ENCODE results near the gene NEDD4. TPM values are rescaled to one million over a fixed set of nuclear protein-coding genes. Genes with fewer than 3 reads are reported as not detected.
"Not testable (repeated sequence)": the region's sequence is repeated elsewhere in the genome, so short reads cannot be mapped to it uniquely, and the experiment has no call there.

Gene NEDD4
- total and polyA plus RNA-seq, 7 donors: 3.2 to 28.6 (median 19.4) TPM

DNA sequence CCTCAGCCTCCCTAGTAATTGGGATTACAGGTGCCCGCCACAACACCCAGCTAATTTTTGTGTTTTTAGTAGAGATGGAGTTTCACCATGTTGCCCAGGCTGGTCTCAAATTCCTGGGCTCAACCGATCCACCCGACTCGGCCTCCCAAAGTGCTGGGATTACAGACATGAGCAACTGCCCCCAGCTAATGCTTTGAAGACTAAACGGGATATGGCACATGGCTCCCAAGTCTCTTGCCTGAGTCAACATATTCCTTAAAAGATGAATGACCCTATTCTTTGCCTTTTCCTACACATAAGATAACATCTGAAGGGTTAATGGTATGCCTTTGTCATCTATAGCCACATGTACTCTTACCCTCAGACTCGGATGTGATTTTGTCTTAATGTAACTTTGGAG, 38.4 kb upstream of the NEDD4 start:
- H3K4me3 ChIP-seq: no peak overlapping the region
- TF ChIP-seq EP300 (IDR thresholded peaks at IDR 0.05) (no peak), POLR2AphosphoS5 (IDR thresholded peaks at IDR 0.05) (no peak), POLR2A (IDR thresholded peaks at IDR 0.05) (no peak)
- TF ChIP-seq, protein P1, sequence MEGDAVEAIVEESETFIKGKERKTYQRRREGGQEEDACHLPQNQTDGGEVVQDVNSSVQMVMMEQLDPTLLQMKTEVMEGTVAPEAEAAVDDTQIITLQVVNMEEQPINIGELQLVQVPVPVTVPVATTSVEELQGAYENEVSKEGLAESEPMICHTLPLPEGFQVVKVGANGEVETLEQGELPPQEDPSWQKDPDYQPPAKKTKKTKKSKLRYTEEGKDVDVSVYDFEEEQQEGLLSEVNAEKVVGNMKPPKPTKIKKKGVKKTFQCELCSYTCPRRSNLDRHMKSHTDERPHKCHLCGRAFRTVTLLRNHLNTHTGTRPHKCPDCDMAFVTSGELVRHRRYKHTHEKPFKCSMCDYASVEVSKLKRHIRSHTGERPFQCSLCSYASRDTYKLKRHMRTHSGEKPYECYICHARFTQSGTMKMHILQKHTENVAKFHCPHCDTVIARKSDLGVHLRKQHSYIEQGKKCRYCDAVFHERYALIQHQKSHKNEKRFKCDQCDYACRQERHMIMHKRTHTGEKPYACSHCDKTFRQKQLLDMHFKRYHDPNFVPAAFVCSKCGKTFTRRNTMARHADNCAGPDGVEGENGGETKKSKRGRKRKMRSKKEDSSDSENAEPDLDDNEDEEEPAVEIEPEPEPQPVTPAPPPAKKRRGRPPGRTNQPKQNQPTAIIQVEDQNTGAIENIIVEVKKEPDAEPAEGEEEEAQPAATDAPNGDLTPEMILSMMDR (IDR thresholded peaks at IDR 0.05): no peak
- no peaks in the 10 kb centered on the region for H3K27me3 ChIP-seq
- H3K9me3 ChIP-seq: no peaks in the 10 kb centered on the region
- H3K36me3 ChIP-seq: no peaks in the 10 kb centered on the region
- no peak for DNase-seq
- no peak overlapping the region for H3K27ac ChIP-seq
- WGBS, 2 donors: 86 to 90% methylated on average over 6 of the region's 6 CpGs
- no peaks in the 10 kb centered on the region for H3K4me1 ChIP-seq
- intact Hi-C loops (cut with DNase I): no loop called here

DNA sequence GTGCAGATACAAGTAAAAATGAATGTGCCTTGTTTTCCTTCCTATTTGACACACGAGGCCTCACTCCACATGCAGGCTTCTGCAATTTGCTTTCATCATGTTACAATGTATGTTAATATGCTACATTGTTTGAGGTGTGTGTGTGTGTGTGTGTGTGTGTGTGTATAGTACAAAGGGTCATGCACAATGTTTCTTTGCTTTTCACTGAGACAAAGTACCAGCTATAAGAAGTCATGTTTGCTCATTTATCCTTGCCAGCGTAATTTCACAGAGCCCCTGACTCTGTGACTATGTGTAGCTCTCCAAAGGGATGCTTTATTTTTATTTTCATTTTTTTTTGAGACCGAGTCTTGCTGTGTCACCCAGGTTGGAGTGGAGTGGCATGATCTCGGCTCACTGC, 38.0 kb upstream of the NEDD4 start:
- 80 to 81% methylated on average over 4 of the region's 4 CpGs for WGBS, 2 donors
- H3K27me3 ChIP-seq: no peaks in the 10 kb centered on the region
- no peak overlapping the region for H3K27ac ChIP-seq
- no peaks in the 10 kb centered on the region for H3K36me3 ChIP-seq
- no peaks in the 10 kb centered on the region for H3K9me3 ChIP-seq
- DNase-seq: no peak
- intact Hi-C loops (cut with DNase I): no loop called here
- H3K4me3 ChIP-seq: no peak overlapping the region
- TF ChIP-seq POLR2AphosphoS5 (IDR thresholded peaks at IDR 0.05): no peak
- no peak for TF ChIP-seq POLR2A (IDR thresholded peaks at IDR 0.05)
- TF ChIP-seq, protein P1 (IDR thresholded peaks at IDR 0.05): no peak
- TF ChIP-seq EP300 (IDR thresholded peaks at IDR 0.05): no peak
- H3K4me1 ChIP-seq: no peaks in the 10 kb centered on the region

DNA sequence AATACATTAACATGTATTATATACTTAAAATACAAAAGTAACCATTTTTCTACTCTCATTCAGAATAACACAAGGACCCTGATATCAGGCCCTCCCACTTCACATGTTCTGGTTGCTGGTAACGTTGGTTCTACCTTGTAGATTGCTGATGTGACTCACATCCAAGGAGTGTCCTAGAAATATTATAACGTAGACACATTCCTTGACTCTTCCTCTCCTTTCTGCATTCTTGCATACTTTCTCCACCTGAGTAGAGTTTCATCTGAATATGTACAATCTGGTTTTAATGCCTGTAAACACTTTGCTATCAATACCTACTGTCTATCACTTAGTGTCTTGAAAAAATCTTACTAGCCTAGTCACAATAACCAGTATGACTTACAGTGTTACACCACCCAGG, 35.0 kb upstream of the NEDD4 start:
- H3K36me3 ChIP-seq: no peaks in the 10 kb centered on the region
- TF ChIP-seq, protein P1 (IDR thresholded peaks at IDR 0.05): no peak
- TF ChIP-seq POLR2A (IDR thresholded peaks at IDR 0.05): no peak
- no peak for TF ChIP-seq POLR2AphosphoS5 (IDR thresholded peaks at IDR 0.05)
- TF ChIP-seq EP300 (IDR thresholded peaks at IDR 0.05): no peak
- H3K27me3 ChIP-seq: no peaks in the 10 kb centered on the region
- no peaks in the 10 kb centered on the region for H3K4me1 ChIP-seq
- H3K9me3 ChIP-seq: no peaks in the 10 kb centered on the region
- no peak overlapping the region for H3K4me3 ChIP-seq
- intact Hi-C loops (cut with DNase I): no loop called here
- 87 to 91% methylated on average over 2 of the region's 2 CpGs for WGBS, 2 donors
- DNase-seq: no peak
- no peak overlapping the region for H3K27ac ChIP-seq

DNA sequence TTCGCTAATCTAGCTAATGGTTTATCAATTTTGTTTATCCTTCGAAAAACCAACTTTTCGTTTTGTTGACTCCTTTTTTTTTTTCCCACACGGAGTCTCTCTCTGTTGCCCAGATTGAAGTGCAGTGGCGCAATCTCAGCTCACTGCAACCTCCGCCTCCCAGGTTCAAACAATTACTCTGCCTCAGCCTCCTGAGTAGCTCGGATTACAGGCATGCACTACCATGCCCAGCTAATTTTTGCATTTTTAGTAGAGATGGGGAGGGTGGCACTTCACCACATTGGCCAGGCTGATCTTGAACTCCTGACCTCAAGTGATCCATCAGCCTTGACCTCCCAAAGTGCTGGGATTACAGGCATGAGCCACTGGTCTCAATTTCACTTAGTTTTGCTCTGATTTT, 29.7 kb upstream of the NEDD4 start:
- H3K4me1 ChIP-seq; H3K36me3 ChIP-seq; intact Hi-C loops (cut with DNase I); H3K4me3 ChIP-seq; DNase-seq; H3K9me3 ChIP-seq; H3K27ac ChIP-seq; H3K27me3 ChIP-seq: not testable (repeated sequence)
- 91 to 93% methylated on average over 7 of the region's 7 CpGs for WGBS, 2 donors

DNA sequence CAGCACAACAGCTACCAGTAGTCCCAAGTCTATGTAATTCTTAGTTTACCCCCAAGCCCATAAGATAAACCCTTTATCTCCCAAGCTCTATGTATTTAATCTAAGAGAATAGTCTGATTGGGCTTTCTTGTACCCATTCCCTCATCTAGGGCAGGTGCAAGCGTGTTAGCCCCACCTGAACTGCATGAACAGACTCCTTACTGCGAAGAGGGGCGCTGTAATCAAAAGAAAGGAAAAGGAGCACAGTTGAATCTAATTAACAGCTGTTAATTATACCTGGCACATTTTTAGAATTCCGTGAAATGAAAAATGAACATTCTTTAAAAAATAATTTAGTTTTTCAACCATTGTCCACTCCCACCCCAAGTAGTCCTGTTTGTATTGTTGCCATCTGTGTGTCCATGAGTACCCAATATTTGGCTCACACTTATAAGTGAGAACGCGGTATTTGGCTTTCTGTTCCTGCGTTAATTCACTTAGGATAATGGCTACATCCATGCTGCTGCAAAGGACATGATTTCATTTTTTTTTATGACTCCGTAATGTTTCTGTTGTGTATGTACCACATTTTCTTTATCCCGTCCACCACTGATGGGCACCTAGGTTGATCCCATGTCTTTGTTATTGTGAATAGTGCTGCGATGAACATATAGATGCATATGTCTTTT, 26.5 kb upstream of the NEDD4 start:
- DNase-seq: no peak
- WGBS, 2 donors: 95 to 96% methylated on average over 10 of the region's 10 CpGs
- Histone ChIP-seq H3K36me3 (no peaks in the 10 kb centered on the region), H3K9me3 (no peaks in the 10 kb centered on the region), H3K27me3 (no peaks in the 10 kb centered on the region), H3K4me1 (no peaks in the 10 kb centered on the region), H3K27ac (no peak overlapping the region), H3K4me3 (no peak overlapping the region)
- intact Hi-C loops (cut with DNase I): no loop called here
- no peak for TF ChIP-seq POLR2A (IDR thresholded peaks at IDR 0.05)
- no peak for TF ChIP-seq POLR2AphosphoS5 (IDR thresholded peaks at IDR 0.05)
- no peak for TF ChIP-seq EP300 (IDR thresholded peaks at IDR 0.05)
- TF ChIP-seq, protein P1 (IDR thresholded peaks at IDR 0.05): no peak
